MM.1S (cell line): ENCODE data around the gene DIP2C.

Source experiments
- DNase-seq: peaks from one replicate; pipeline ENCODE4 v3.0.0-alpha.2; 2015
- H2AFZ ChIP-seq: fragments of 300-600 bp; sonication (generic); 2 replicates; pipeline ENCODE4 v1.6.0; 2016; ENCODE audit warnings: antibody characterized with exemption, low read length
- H3F3A ChIP-seq: fragments of 300-600 bp; sonication (generic); 2 replicates; pipeline ENCODE4 v1.6.1; 2016; ENCODE audit warnings: mild to moderate bottlenecking, antibody characterized with exemption, low read length, moderate library complexity, mixed read lengths; ENCODE audit not compliant: insufficient read depth
- H3K27ac ChIP-seq: fragments of 300-600 bp; sonication (generic); 2 replicates; pipeline ENCODE4 v1.5.1; 2016; ENCODE audit warnings: mild to moderate bottlenecking, low read length
- H3K27me3 ChIP-seq: fragments of 300-600 bp; sonication (generic); replicated peaks from 2 replicates; pipeline ENCODE4 v1.6.0; 2016; ENCODE audit warnings: low read length; ENCODE audit not compliant: insufficient read depth
- H3K36me3 ChIP-seq: fragments of 300-600 bp; sonication (generic); replicated peaks from 2 replicates; pipeline ENCODE4 v1.6.1; 2016; ENCODE audit warnings: mild to moderate bottlenecking, low read length, mixed read lengths; ENCODE audit not compliant: insufficient read depth
- H3K4me1 ChIP-seq: fragments of 300-600 bp; sonication (generic); 2 replicates; pipeline ENCODE4 v1.6.1; 2016; ENCODE audit warnings: low read length, mixed read lengths
- H3K4me2 ChIP-seq: fragments of 300-600 bp; sonication (generic); 2 replicates; pipeline ENCODE4 v1.6.0; 2016; ENCODE audit warnings: low read depth, low read length
- H3K4me3 ChIP-seq: fragments of 300-600 bp; sonication (generic); 2 replicates; pipeline ENCODE4 v1.5.1; 2016; ENCODE audit warnings: low read length, mixed read lengths
- H3K79me2 ChIP-seq: fragments of 300-600 bp; sonication (generic); 2 replicates; pipeline ENCODE4 v1.6.1; 2016; ENCODE audit warnings: mixed run types, low read length, mixed read lengths
- H3K9ac ChIP-seq: fragments of 300-600 bp; sonication (generic); 2 replicates; pipeline ENCODE4 v1.6.1; 2016; ENCODE audit warnings: low read length, mixed read lengths
- H3K9me2 ChIP-seq: fragments of 300-600 bp; sonication (generic); replicated peaks from 2 replicates; pipeline ENCODE4 v1.6.1; 2016; ENCODE audit warnings: mild to moderate bottlenecking, low read length, mixed read lengths; ENCODE audit not compliant: insufficient read depth
- H3K9me3 ChIP-seq: fragments of 300-600 bp; sonication (generic); replicated peaks from 2 replicates; pipeline ENCODE4 v1.6.1; 2016; ENCODE audit warnings: mild to moderate bottlenecking, low read length, mixed read lengths; ENCODE audit not compliant: insufficient read depth
- H4K20me1 ChIP-seq: fragments of 300-600 bp; sonication (generic); 2 replicates; pipeline ENCODE4 v1.6.1; 2016; ENCODE audit warnings: mild to moderate bottlenecking, low read length, moderate library complexity, mixed read lengths; ENCODE audit not compliant: insufficient read depth
- CTCF ChIP-seq: fragments of 300-600 bp; sonication (generic); IDR thresholded peaks from 2 replicates; pipeline ENCODE4 v1.5.1; 2016; ENCODE audit warnings: antibody characterized with exemption, low read length, mixed read lengths
- EZH2 ChIP-seq: fragments of 300-600 bp; sonication (generic); optimal IDR thresholded peaks from 2 replicates; pipeline ENCODE3; 2017; ENCODE audit warnings: low read depth, mild to moderate bottlenecking, antibody characterized with exemption, low read length, mixed read lengths
- EZH2phosphoT487 ChIP-seq: fragments of 300-600 bp; sonication (generic); IDR thresholded peaks from 2 replicates; pipeline ENCODE4 v1.6.1; 2018; ENCODE audit warnings: antibody characterized with exemption, low read length

Gene DIP2C

GRCh38 chr10:378230-378929 is 311.1 kb downstream of the DIP2C start:
- no peak for DNase-seq
- H3K9ac ChIP-seq = no peak overlapping the region
- H3K4me3 ChIP-seq = no peak overlapping the region
- H3K9me2 ChIP-seq = no peaks in the 10 kb centered on the region
- H3F3A ChIP-seq = no peaks in the 10 kb centered on the region
- no peaks in the 10 kb centered on the region for H3K27me3 ChIP-seq
- H3K36me3 ChIP-seq = no peaks in the 10 kb centered on the region
- H2AFZ ChIP-seq = no peak overlapping the region
- no peak overlapping the region for H3K27ac ChIP-seq
- TF ChIP-seq EZH2phosphoT487 = no peak
- TF ChIP-seq CTCF = no peak
- no peak for TF ChIP-seq EZH2
- H4K20me1 ChIP-seq = no peaks in the 10 kb centered on the region
- H3K4me1 ChIP-seq = no peaks in the 10 kb centered on the region
- no peaks in the 10 kb centered on the region for H3K79me2 ChIP-seq
- H3K9me3 ChIP-seq = no peaks in the 10 kb centered on the region
- H3K4me2 ChIP-seq = no peak overlapping the region

- no peaks in the 10 kb centered on the region for H3K79me2 ChIP-seq
- H3F3A ChIP-seq = no peaks in the 10 kb centered on the region
- H3K4me3 ChIP-seq = no peak overlapping the region
- no peaks in the 10 kb centered on the region for H3K36me3 ChIP-seq
- H3K27me3 ChIP-seq = no peaks in the 10 kb centered on the region
- no peak for DNase-seq
- H3K27ac ChIP-seq = no peak overlapping the region
- no peaks in the 10 kb centered on the region for H3K9me3 ChIP-seq
- no peaks in the 10 kb centered on the region for H3K4me1 ChIP-seq
- H3K9me2 ChIP-seq = no peaks in the 10 kb centered on the region
- H3K4me2 ChIP-seq = no peak overlapping the region
- no peak overlapping the region for H3K9ac ChIP-seq
- no peak overlapping the region for H2AFZ ChIP-seq
- no peaks in the 10 kb centered on the region for H4K20me1 ChIP-seq
- TF ChIP-seq EZH2phosphoT487 (no peak), EZH2 (no peak), CTCF (no peak)
Observed at GRCh38 chr10:377228-377627, 312.2 kb downstream of the DIP2C start.

- Histone ChIP-seq H3K9me3 (no peaks in the 10 kb centered on the region), H3K79me2 (no peaks in the 10 kb centered on the region), H2AFZ (no peak overlapping the region), H3K27ac (no peak overlapping the region), H3K27me3 (no peaks in the 10 kb centered on the region), H3F3A (no peaks in the 10 kb centered on the region), H4K20me1 (no peaks in the 10 kb centered on the region), H3K36me3 (no peaks in the 10 kb centered on the region), H3K4me2 (no peak overlapping the region), H3K9ac (no peak overlapping the region), H3K4me3 (no peak overlapping the region), H3K4me1 (no peaks in the 10 kb centered on the region), H3K9me2 (no peaks in the 10 kb centered on the region)
- TF ChIP-seq CTCF = no peak
- TF ChIP-seq EZH2 = no peak
- TF ChIP-seq EZH2phosphoT487 = no peak
- DNase-seq = no peak
Observed at GRCh38 chr10:375815-376505, 313.5 kb downstream of the DIP2C start.
